ACC112 (cell line): ENCODE measurements around the gene UBE2B.

Experiments
- H2AFZ ChIP-seq: fragments of 200-600 bp; sonication (generic); one replicate; pipeline ENCODE4 v1.6.0; 2017; ENCODE audit warnings: antibody characterized with exemption, low read length; ENCODE audit not compliant: unreplicated experiment
- H3K27ac ChIP-seq: fragments of 200-600 bp; sonication (generic); 2 replicates; pipeline ENCODE4 v1.5.1; 2014; ENCODE audit warnings: low read depth, mild to moderate bottlenecking, antibody characterized with exemption, low read length, moderate library complexity
- H3K27me3 ChIP-seq: fragments of 200-600 bp; sonication (generic); 2 replicates; pipeline ENCODE4 v1.6.1; 2014; ENCODE audit warnings: mild to moderate bottlenecking, antibody characterized with exemption, low read length, moderate library complexity, mixed read lengths; ENCODE audit not compliant: insufficient read depth
- H3K36me3 ChIP-seq: fragments of 200-600 bp; sonication (generic); 2 replicates; pipeline ENCODE4 v1.6.1; 2016; ENCODE audit warnings: mild to moderate bottlenecking, antibody characterized with exemption, low read length, moderate library complexity, mixed read lengths; ENCODE audit not compliant: insufficient read depth
- H3K4me1 ChIP-seq: fragments of 200-600 bp; sonication (generic); one replicate; pipeline ENCODE4 v1.6.1; 2016; ENCODE audit warnings: low read length, mixed read lengths; ENCODE audit not compliant: insufficient read depth, unreplicated experiment, control insufficient read depth
- H3K4me3 ChIP-seq: fragments of 200-600 bp; sonication (generic); 2 replicates; pipeline ENCODE4 v1.5.1; 2014; ENCODE audit warnings: mild to moderate bottlenecking, low read depth, low read length
- H3K79me2 ChIP-seq: fragments of 200-600 bp; sonication (generic); one replicate; pipeline ENCODE4 v1.6.0; 2016; ENCODE audit warnings: low read length; ENCODE audit not compliant: control insufficient read depth, unreplicated experiment, insufficient read depth

Gene UBE2B

DNA sequence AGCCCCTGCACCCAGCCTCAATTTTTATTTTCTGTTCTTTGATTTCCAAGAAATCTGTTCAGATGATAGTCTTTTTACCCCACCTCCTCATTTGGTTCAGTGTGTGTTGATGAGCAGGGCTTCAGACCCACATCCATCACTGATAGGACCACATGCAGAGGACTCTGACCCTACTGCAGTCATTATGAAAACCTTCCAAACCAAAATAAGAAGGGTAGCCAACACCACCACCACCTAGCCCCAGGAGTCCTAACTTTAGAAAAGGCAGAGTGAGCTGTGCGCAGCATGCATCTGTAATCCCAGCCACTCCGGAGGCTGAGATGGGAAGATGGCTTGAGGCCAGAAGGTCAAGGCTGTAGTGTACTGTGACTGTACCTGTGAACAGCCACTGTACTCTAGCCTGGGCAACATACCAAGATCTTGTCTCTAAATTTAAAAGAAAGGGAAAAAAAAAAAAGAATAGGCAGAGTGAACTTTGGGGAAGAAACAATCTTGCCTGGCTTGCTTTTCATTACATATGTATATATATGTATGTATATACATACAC, 27.3 kb downstream of the UBE2B start:
- H3K27me3 ChIP-seq = no peaks in the 10 kb centered on the region
- H3K4me1 ChIP-seq = peaks cover 13% of the 10 kb centered on the region
- no peaks in the 10 kb centered on the region for H3K79me2 ChIP-seq
- peaks cover 19% of the 10 kb centered on the region for H3K36me3 ChIP-seq
- no peak overlapping the region for H2AFZ ChIP-seq
- no peak overlapping the region for H3K4me3 ChIP-seq
- H3K27ac ChIP-seq = no peak overlapping the region

DNA sequence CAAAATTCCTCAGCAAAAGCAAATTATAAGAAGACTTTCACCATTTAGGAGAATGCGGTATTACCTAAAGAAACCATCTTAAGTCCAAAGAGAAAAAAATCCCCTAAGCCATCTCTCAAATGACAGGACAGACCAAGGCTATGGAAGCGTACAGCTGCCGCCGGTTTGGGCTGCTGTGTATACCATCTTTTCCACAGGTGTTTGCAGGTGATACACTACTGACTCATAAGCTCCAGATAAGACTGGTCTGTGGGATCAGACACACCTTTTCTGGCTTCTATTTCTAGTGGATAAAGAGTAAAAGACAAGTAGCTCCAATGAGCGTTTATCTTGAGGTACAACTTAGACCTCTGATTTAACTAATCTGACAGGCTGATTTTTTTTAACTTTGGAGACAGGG, 32.6 kb downstream of the UBE2B start:
- Histone ChIP-seq H3K79me2 (peaks cover under 1% of the 10 kb centered on the region), H3K4me1 (peaks cover 6% of the 10 kb centered on the region), H3K4me3 (no peak overlapping the region), H3K27me3 (no peaks in the 10 kb centered on the region), H3K27ac (no peak overlapping the region), H3K36me3 (peaks cover 11% of the 10 kb centered on the region; the same call in 1 of the 2 replicates), H2AFZ (no peak overlapping the region)

- H3K4me3 ChIP-seq = no peak overlapping the region
- peaks cover 6% of the 10 kb centered on the region; the same call in 1 of the 2 replicates for H3K36me3 ChIP-seq
- H3K4me1 ChIP-seq = peaks cover 23% of the 10 kb centered on the region
- H2AFZ ChIP-seq = no peak overlapping the region
- peaks cover 19% of the 10 kb centered on the region for H3K79me2 ChIP-seq
- no peak overlapping the region for H3K27ac ChIP-seq
- no peaks in the 10 kb centered on the region for H3K27me3 ChIP-seq
These were observed 35.0 kb downstream of the UBE2B start for GRCh38 chr5:134406390-134406789.

DNA sequence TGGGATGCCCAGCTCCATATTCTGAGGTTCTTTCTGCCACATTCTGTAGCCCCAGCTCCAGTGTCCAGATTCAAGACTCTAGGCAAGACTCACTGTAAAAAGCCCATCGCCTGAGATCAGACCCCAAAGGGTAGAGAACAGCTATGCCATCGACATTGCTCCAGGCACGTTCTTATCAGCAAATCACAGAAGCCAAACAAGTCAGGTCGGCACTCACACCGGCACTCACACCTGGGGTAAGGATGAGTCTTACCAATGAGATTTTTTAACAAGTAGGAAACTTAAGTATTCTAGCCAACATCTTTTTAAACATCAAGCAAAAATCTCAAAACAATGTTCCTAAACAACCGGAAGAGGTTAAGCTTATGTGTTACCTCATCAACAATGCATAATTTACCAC, 38.0 kb downstream of the UBE2B start:
- Histone ChIP-seq H2AFZ (no peak overlapping the region), H3K27ac (no peak overlapping the region), H3K27me3 (no peaks in the 10 kb centered on the region), H3K4me1 (peaks cover 23% of the 10 kb centered on the region), H3K79me2 (peaks cover 21% of the 10 kb centered on the region), H3K36me3 (peaks cover 6% of the 10 kb centered on the region; the same call in 1 of the 2 replicates), H3K4me3 (peak overlapping the region; percentile 89; the same call in 1 of the 2 replicates)

DNA sequence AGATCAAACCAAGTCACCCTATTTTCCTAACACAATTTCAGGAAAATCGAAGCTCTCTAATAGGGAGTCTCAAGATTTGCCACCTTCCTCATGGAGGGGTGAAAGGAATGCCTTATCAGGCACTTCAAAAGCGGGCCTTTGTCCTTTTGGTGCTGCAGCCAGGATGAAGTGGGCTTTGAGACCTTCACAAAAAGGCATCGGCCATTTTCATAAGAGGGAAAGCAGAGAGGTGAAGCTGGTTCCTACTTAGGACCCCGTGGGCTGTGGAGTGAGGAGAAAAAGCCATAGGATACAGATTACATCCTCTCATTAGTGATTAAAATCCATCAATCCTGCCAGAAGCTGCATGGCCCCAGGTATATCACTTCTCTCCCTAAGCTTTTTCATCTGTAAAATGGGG, 39.5 kb downstream of the UBE2B start:
- Histone ChIP-seq H3K27me3 (no peaks in the 10 kb centered on the region), H3K4me3 (peak overlapping the region; percentile 89), H2AFZ (no peak overlapping the region), H3K36me3 (peaks cover 4% of the 10 kb centered on the region; the same call in 1 of the 2 replicates), H3K27ac (no peak overlapping the region), H3K4me1 (peaks cover 23% of the 10 kb centered on the region), H3K79me2 (peaks cover 21% of the 10 kb centered on the region)

DNA sequence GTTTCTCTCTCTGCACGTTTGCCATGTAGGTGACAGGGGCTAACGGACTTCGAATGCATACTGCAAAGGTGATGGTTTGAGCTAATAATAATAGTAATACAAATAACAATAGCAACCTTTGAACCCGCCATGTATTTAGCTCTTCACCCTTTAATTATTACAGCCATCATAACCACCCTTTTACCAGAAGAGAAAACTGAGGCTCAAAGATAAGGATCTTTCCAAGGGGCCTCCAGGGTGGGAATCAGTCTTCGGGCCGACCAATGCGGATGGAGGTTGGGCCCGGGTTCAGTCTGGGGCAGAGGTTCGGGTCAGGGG, 39.8 kb downstream of the UBE2B start:
- Histone ChIP-seq H2AFZ (peak overlapping the region; percentile 57), H3K27ac (no peak overlapping the region)

GRCh38 chr5:134411546-134412266, 40.3 kb downstream of the UBE2B start, which contains the start of gene CDKN2AIPNL:
Gene CDKN2AIPNL (minus strand): TSS chr5:134411881. CDS start chr5:134411854, 27 bp downstream.
- Histone ChIP-seq H3K4me3 (peak within 1 kb of the TSS; percentile 89), H2AFZ (peak within 1 kb of the TSS; percentile 96), H3K79me2 (peaks cover 21% of the 10 kb centered on the region), H3K36me3 (no peaks in the 10 kb centered on the region), H3K27ac (0 out of 2 replicates have a peak within 1 kb of the TSS, but pooled peaks have one; percentile 12), H3K27me3 (no peaks in the 10 kb centered on the region), H3K4me1 (peaks cover 17% of the 10 kb centered on the region)

More for the DNA sequence above, 39.8 kb downstream of the UBE2B start:
- Histone ChIP-seq H3K36me3 (0 out of 2 replicates have a peak, but pooled peaks cover under 1% of the 10 kb centered on the region), H3K4me1 (peaks cover 22% of the 10 kb centered on the region), H3K27me3 (no peaks in the 10 kb centered on the region), H3K79me2 (peaks cover 21% of the 10 kb centered on the region), H3K4me3 (peak overlapping the region; percentile 89)

DNA sequence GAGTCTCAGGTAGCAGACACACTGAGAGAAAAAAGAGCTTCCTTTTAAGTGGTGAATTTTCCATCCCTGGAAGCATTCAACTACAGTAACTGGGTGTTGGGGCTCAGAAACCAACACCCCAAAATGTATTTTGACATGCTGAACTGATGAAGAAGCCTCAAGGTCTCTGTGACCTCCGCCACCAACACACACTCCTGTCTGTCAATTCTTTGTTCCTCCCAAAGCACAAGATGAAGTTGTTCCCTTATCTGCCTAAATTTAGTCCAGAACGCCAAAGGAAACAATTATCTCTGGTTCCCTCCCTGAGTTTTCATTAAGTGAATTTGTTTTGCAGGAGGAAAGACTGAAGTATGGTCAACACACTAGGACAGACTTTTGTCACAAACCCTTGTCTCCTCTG, 41.7 kb downstream of the UBE2B start:
- Histone ChIP-seq H3K27ac (no peak overlapping the region), H3K36me3 (no peaks in the 10 kb centered on the region), H3K27me3 (no peaks in the 10 kb centered on the region), H2AFZ (no peak overlapping the region), H3K4me1 (peaks cover 17% of the 10 kb centered on the region), H3K4me3 (no peak overlapping the region), H3K79me2 (peaks cover 21% of the 10 kb centered on the region)

- Histone ChIP-seq H3K27ac (no peak overlapping the region), H3K4me3 (no peak overlapping the region), H3K36me3 (no peaks in the 10 kb centered on the region), H3K27me3 (no peaks in the 10 kb centered on the region), H3K4me1 (peaks cover 6% of the 10 kb centered on the region), H3K79me2 (no peaks in the 10 kb centered on the region), H2AFZ (no peak overlapping the region)
These were observed 46.3 kb downstream of the UBE2B start for GRCh38 chr5:134417707-134418106.

DNA sequence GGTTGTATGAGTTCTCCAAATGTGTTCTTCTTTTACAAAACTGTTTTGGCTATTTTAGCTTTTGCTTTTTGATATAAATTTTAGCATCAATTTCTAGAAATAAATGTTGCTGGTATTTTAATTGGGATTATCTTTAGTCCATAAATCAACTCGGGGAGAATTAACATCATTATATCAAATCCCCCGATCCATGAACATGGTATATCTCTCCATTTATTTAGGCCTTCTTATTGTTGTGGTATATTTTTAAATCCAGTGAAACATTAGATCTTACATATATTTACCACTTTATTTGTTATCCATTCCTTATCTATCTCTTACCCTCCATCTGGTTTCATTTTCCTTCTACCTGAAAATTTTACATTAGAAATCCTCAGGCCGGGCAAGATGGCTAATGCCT, 47.6 kb downstream of the UBE2B start:
- Histone ChIP-seq H3K27me3 (no peaks in the 10 kb centered on the region), H3K27ac (no peak overlapping the region), H3K4me1 (peaks cover 6% of the 10 kb centered on the region), H2AFZ (no peak overlapping the region), H3K79me2 (no peaks in the 10 kb centered on the region), H3K36me3 (no peaks in the 10 kb centered on the region), H3K4me3 (no peak overlapping the region)

DNA sequence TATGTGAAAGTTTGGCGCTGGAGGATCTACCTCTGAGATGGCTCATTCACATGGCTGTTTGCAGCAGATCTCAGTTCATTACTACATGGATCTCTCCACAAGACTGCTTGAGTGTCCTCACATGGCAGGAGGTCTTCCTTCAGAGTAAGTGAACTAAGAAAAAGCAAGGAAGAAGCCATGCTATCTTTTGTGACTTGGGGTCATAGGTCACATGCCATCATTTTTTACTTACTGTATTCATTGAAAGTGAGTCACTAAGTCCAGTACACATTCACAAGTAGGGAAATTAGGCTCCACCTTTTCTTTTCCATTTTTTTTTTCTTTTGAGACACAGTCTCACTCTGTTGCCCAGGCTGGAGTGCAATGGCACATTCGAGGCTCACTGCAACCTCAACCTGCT, 49.0 kb downstream of the UBE2B start:
- Histone ChIP-seq H3K79me2 (no peaks in the 10 kb centered on the region), H3K4me3 (no peak overlapping the region), H3K27ac (no peak overlapping the region), H2AFZ (no peak overlapping the region), H3K4me1 (peaks cover 6% of the 10 kb centered on the region), H3K27me3 (no peaks in the 10 kb centered on the region), H3K36me3 (no peaks in the 10 kb centered on the region)
